Measurements from ENCODE around the gene SLC9A7.

Gene SLC9A7

DNA sequence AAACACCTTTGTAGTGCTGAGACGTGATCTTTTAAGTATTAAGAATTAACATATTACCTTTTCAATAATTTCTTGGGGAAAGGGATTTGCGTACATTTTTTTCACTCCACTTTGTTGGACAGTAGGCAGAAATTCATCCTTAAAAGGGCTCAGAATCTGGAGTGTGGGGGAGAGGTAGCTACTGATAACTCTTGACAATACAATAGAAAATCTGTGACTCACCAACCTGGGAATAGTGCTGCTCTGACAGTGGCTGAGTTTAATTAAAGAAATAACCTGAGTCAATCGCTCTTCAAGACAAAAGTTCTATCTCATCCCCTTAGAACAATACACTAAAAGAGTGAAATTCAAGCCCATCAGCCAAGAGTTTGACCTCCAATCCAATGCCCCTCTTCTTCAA is 60.2 kb downstream of the SLC9A7 start:
- no peak for DNase-seq

DNA sequence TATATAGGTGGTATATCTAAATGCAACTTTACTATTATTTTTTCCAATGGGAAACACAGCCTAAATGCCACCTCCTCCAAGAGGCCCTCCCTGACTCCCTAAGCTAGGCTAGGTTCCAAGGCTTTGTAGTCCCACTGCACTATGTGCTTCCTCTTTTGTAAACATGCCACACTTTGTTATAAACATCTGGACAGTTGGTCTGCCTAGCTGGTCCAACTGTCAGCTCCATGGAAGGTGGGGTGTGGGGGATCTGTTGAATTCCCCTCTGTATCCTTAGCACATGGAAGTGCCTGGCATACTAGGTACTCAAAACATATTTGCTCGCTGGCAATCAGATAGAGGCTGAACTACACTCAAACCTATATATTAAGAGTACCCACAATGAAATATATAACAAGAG is 63.4 kb downstream of the SLC9A7 start:
- no peak for DNase-seq

DNA sequence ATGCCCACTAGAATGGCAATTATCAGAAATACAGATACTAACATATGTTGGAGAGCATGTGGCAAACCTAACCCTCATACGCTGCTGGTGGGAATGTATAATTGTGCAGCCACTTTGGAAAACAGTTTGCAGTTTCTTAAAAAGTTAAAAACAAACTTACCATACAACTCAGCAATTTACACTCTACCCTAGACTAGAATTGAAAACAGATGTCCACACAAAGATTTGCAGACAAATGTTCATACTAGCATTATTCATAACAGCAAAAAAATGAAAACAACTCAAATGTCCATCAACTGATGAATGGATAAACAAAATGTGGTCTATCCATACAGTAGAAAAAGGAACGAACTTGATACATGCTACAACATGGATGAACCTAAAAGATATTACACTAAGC is 64.4 kb downstream of the SLC9A7 start:
- no peak for DNase-seq

DNA sequence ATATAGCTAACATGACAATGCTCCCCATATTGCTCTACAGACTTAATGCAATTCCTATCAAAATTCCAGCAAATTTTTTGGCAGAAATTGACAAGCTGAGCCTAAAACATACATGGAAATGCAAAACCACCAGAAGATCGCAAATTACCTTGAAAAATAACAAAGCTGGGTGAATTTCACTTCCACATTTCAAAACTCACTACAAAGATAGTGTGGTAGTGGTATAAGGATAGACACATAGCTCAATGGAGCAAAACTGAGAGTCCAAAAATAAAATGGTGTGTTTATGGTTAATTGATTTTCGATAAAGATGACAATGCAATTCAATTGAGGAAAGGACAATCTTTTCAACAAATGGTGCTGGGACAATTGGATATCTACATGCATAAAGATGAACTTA is 65.8 kb downstream of the SLC9A7 start:
- no peak for DNase-seq

GRCh38 chrX:46690818-46691217 is 68.1 kb downstream of the SLC9A7 start:
- no peak for DNase-seq

GRCh38 chrX:46687619-46688018 is 71.3 kb downstream of the SLC9A7 start:
- DNase-seq = no peak

DNA sequence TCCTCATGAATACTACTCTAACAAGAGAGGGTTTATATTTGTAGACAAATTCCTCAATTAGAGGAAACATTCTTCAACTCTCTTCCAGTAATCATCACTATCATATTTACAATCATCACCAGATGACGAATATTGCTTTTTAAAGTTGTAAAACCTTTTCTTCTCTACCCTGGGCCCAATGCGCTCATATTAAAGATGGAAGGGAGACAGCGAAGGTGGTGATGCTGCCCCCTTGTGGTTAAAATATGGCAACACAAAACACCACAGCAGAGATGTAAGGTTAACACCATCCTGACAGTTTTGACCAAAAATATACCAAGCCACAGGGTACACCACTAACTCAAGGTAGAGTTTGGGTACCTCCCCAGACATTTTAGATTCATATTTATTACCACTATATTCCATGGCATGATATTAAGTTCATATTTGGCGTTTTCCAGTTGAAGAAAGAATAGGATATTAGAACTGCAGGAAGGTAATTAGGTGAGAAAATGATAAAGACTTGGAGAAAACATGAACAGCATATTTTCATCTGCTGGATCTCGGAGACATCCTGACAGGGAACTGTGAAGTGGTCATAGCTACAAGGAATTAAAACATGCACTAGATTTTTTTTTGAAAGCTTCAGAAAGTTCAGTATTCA is 72.8 kb downstream of the SLC9A7 start:
- DNase-seq = no peak

DNA sequence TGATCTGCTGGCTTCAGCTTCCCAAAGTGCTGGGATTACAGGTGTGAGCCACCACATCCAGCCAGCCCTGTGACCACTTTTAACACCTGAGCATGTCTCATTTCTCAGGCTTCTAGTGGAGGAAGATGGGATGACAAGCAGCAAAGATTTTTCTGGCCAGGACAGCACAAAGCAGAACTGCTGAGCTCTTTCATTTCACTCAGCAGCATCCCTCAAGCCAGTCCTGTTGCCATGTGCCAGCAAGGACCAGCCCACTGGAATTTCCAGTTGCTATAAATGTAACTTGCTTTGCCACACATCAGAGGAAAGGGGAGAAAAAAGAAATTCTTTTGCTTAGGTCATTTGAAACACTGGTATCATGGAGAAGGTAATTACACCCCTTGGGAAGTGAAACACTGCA is 75.9 kb downstream of the SLC9A7 start:
- no peak for DNase-seq

DNA sequence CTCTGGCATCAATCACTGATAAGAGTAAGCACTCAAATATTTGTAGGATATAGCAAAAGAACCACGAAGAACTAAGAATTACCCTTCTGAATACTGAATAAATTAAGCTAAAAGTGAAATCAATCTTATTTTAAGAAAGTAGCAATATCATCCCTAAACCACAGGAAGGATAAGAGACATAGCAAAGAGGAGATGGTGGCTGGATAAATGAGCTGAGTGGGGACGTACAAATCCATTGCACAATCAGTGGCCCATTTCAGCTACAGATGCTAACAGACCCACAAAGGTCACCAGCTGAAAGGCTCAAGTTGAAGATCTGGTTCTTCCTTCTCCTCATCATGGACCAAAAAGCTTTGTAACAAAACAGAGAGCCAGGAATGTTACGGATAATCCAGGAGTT is 77.1 kb downstream of the SLC9A7 start:
- no peak for DNase-seq

- no peak for DNase-seq
Measured at GRCh38 chrX:46678232-46678631, 80.7 kb downstream of the SLC9A7 start.

DNA sequence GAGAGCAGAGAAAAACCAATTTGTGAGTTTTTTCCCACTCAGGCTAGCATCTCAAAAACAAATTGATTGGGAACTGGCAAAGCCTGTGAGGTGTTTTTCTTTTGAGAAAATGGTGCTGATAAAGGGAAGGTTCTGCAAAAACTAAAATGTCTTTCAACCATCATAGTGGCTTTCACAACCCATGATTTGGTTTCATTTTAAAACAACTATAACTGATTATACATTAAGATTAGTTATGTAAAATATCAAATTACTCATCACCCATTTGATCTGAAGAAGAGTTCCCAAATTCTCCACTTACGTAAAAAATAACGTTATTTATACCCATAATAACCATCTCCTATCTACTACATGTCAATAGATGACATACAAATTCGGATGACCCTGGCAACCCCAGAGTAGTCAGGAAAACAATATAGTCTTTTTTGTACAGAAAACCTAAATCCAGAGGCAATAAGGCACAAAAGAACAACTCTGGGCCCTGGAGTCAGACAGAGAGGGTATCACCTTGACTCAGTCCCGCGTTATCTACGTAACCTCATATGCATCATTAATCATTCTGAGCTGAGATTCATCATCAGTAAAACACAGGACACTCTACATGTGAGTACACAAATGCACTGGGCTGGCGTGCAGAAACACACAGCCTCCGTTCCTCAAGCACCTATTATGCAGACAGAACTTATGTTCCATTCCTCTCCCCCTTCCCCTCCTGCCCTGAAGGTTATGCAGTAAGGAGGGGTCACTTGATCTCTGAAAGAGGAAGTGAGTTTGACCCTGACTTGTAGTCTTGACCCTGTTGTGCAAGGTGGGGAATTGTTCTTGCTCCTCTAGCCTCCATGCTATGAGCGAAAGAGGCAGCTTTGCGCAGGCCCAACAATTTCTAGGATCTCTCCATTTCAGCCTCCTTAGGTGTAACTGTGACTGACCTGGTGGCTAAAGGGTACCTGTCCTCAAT is 82.2 kb downstream of the SLC9A7 start:
- no peak for DNase-seq

GRCh38 chrX:46673620-46674359 is 85.1 kb downstream of the SLC9A7 start:
- no peak for DNase-seq

- DNase-seq = no peak
Measured at GRCh38 chrX:46670316-46670715, 88.6 kb downstream of the SLC9A7 start.

DNA sequence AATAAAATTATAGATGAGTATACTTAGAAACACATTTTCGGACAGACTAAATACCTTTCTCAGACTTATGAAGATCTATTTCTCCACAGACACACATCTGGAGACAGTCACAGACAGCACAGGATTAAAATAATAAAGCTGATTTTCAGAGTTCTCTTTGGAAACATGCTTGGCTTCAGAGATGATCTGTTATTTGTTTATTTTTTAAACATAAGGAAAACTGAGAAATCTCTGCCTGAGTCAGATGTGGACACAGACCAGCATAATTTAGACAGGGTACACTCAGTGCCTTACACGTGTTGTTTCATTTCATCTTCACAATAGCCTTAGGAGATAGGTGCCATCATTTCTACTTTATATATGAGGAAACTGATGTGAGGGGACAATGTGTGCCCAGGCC is 92.1 kb downstream of the SLC9A7 start:
- DNase-seq = no peak

DNA sequence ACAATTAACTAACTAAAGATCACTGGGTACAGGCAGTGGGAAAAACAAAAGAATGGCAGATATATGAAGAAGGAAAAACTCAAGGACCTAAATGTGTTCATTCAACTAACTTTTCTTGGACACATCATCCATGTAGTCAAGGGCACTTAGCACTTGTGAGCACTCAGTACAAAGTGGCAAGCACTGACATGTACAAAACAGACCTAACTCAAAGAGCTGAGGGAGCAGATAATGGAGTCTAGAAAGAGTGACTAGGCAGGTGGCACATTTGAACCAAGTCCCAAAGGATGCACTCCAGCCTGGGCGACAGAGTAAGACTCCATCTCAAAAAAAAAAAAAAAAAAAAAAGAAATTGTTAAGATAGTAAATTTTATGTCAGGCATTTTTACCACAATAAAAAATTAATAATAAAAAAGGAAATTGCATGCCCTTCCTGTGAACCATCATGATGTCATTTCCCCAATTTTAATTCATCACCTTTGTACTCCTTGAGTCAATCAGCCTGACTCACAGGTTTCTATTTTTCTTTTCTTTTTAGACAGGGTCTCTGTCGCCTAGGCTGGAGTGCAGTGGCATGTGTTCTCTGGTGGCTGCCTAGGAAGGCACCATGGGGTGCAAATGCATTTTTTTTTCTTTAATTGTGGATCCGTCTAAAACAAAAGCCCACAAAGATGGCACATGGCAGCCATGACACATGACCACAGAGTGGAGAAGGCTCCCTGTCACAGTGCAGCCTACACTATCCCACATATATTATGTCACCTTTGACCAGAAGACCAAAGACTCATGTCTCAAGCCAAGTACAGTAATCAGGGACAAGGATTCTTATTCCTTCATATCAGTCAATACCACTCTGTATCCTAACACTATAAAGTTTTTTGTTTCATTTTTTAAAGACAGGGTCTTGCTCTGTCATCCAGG is 93.4 kb downstream of the SLC9A7 start:
- no peak for DNase-seq

GRCh38 chrX:46662188-46662958 is 96.5 kb downstream of the SLC9A7 start:
- DNase-seq = no peak

GRCh38 chrX:46653482-46653881 is 105.4 kb downstream of the SLC9A7 start:
- no peak for DNase-seq

DNA sequence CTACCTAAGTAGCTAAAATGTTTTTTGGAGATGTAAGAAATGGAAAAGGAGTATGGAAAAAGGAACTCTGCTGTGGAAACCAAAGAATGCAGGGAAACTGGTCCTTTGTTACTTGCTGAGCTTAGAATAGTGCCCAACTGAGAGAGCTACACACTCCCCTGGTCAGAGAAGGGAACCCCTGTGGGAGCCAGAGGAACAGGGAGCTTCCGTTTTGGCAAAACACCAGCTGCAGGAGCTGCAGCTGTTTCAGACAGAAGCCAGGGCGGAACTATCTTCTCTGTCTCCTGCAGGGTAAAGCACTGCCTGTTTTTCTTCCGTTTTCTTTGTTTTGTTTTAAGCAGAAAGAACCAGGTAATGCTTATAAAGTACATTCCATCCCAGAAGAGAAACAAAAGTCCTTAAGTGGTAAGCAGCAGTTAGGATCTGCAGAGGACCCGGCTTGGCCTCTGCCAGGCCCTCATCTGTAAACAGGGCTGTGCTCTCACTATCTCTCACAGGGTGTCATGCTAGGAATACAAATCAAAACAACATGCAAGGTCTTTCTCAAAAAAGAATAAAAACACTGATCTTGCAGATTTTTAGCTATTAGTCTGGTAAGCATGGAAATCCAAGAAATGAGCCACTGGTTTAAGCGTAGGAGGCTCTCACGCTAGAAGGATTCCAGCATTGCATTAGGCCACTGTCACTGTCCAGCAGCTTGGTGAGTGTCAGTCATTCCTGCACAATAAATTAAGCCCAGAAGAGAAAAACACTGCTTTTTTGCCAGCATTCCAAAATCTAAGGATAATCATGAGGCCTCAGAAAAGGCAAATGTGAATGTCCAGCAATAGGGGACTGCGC is 109.3 kb downstream of the SLC9A7 start:
- DNase-seq = no peak

- no peak for DNase-seq
Measured at GRCh38 chrX:46648660-46649059, 110.3 kb downstream of the SLC9A7 start.

- DNase-seq = no peak
Measured at GRCh38 chrX:46647251-46647650, 111.7 kb downstream of the SLC9A7 start.

DNA sequence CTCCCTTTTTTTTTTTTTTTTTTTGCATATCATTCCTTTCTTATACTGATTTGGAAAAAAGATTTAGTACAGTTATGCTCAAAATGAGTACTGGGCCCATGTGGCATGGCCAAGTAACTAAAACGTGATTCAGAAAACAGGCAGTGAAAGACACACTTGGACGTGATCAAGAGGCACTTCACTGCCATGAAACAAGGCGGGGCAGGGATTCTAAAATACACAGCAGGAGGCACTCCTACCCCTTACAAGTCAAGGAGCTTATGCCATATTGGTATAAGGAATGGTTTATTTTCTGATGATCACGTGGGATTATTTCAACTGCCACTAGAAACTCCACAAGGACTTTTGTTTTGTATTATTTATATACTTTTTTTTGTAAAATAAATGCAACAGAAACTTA is 113.3 kb downstream of the SLC9A7 start:
- no peak for DNase-seq

All from activated T-cell treated with anti-CD3 and anti-CD28 coated beads, Interleukin-2, amount 50 U/mL, for 1 hour (primary cell).